B cell (primary cell): Measurements from ENCODE around the gene PVALEF.

Experiments
- EZH2 ChIP-seq: IDR thresholded peaks from 2 replicates; pipeline ENCODE4 v1.6.1; 2012; ENCODE audit warnings: borderline replicate concordance, low read depth, mild to moderate bottlenecking, moderate library complexity, low read length; ENCODE audit not compliant: insufficient read depth, poor library complexity, severe bottlenecking
- TF ChIP-seq, protein P1 (sequence below): fragments of 200-600 bp; IDR thresholded peaks from one replicate; pipeline ENCODE4 v1.8.0; 2022; ENCODE audit warnings: antibody characterized with exemption, mild to moderate bottlenecking

DNA sequence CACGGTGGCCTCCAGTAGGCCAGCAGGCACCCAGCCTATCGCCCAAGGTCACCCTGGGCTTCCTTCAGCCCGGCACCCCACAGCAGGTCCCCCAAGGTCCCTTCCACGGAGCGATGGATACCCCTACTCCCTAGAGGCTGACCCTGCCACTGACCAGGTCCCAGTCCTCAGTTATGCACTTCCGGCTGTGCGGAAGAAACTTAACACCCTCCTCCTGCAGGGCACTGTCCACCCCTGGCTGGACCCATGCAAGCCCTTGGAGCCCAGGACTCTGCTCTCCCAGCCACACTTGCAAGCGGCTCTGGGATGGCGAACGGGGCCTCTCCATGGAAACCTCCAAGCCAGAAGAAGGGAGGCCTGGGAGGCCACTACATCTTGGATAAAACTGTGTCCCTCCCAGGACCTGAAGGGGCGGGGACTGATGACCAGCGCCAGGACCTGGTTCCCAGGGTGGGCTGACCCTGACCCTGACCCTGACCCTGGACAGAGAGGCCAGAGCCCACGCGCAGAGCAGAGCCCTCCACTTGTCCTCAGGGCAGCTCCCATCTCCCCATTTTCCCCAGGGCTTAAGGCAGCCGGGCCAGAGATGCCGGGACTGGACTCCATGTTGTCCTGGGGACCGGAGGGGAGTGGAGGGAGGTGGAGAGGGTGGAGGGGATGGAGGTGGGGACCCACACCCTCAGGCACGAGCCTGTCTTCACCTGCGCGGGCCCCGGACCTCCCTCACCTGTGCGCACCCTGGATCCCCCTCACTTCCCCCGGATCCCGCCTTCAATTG, 56.7 kb downstream of the PVALEF start:
- TF ChIP-seq, protein P1, sequence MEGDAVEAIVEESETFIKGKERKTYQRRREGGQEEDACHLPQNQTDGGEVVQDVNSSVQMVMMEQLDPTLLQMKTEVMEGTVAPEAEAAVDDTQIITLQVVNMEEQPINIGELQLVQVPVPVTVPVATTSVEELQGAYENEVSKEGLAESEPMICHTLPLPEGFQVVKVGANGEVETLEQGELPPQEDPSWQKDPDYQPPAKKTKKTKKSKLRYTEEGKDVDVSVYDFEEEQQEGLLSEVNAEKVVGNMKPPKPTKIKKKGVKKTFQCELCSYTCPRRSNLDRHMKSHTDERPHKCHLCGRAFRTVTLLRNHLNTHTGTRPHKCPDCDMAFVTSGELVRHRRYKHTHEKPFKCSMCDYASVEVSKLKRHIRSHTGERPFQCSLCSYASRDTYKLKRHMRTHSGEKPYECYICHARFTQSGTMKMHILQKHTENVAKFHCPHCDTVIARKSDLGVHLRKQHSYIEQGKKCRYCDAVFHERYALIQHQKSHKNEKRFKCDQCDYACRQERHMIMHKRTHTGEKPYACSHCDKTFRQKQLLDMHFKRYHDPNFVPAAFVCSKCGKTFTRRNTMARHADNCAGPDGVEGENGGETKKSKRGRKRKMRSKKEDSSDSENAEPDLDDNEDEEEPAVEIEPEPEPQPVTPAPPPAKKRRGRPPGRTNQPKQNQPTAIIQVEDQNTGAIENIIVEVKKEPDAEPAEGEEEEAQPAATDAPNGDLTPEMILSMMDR, result no peak
- TF ChIP-seq EZH2, result no peak
